ENCODE data around the gene MAGI2. TPM values are rescaled to one million over a fixed set of nuclear protein-coding genes. Genes with fewer than 3 reads are reported as not detected.

MAGI2 gene
- total RNA-seq, 1 experiment from 2014 or later: 0.07 TPM

DNA sequence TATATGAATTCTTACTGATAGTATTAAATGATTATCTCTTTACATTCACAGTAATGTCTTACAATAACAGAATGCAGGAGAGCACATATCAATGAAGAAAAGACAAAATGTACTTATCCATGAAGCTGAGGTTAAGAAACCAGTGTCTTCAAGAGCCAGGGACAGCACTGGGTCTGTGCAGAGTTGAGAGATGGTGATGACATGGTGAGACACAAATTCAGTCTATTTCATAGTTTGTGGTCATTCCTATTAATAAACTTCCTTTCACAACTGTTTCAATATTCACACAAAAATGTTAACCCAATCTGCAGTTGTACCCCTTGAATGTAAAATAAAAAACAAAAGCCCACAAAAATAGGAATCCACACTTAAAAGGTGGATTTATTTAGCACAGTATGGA lies 5.3 kb upstream of the MAGI2 start:
- BruUV-seq (replicated peaks): no TSS peak
- POLR2A ChIA-PET: no interaction called here
- no peak for DNase-seq (ENCODE audit: unreplicated experiment)
- H3K36me3 Mint-ChIP-seq (ENCODE audit: insufficient read depth, unreplicated experiment): no peaks in the 10 kb centered on the region
- H3K27ac Mint-ChIP-seq (ENCODE audit: low read depth, unreplicated experiment): no peak overlapping the region
- peaks cover 63% of the 10 kb centered on the region for H3K27me3 Mint-ChIP-seq (ENCODE audit: insufficient read depth, unreplicated experiment)
- no peaks in the 10 kb centered on the region for H3K9me3 Mint-ChIP-seq (ENCODE audit: unreplicated experiment)
- TF ChIP-seq, protein P1, sequence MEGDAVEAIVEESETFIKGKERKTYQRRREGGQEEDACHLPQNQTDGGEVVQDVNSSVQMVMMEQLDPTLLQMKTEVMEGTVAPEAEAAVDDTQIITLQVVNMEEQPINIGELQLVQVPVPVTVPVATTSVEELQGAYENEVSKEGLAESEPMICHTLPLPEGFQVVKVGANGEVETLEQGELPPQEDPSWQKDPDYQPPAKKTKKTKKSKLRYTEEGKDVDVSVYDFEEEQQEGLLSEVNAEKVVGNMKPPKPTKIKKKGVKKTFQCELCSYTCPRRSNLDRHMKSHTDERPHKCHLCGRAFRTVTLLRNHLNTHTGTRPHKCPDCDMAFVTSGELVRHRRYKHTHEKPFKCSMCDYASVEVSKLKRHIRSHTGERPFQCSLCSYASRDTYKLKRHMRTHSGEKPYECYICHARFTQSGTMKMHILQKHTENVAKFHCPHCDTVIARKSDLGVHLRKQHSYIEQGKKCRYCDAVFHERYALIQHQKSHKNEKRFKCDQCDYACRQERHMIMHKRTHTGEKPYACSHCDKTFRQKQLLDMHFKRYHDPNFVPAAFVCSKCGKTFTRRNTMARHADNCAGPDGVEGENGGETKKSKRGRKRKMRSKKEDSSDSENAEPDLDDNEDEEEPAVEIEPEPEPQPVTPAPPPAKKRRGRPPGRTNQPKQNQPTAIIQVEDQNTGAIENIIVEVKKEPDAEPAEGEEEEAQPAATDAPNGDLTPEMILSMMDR (IDR thresholded peaks at IDR 0.05; ENCODE audit: unreplicated experiment): no peak
- intact Hi-C loops (cut with micrococcal nuclease): no loop called here
- CTCF ChIA-PET: no interaction called here
- H3K4me3 Mint-ChIP-seq (ENCODE audit: unreplicated experiment): no peak overlapping the region
- peaks cover 6% of the 10 kb centered on the region for H3K4me1 Mint-ChIP-seq (ENCODE audit: insufficient read depth, unreplicated experiment)

DNA sequence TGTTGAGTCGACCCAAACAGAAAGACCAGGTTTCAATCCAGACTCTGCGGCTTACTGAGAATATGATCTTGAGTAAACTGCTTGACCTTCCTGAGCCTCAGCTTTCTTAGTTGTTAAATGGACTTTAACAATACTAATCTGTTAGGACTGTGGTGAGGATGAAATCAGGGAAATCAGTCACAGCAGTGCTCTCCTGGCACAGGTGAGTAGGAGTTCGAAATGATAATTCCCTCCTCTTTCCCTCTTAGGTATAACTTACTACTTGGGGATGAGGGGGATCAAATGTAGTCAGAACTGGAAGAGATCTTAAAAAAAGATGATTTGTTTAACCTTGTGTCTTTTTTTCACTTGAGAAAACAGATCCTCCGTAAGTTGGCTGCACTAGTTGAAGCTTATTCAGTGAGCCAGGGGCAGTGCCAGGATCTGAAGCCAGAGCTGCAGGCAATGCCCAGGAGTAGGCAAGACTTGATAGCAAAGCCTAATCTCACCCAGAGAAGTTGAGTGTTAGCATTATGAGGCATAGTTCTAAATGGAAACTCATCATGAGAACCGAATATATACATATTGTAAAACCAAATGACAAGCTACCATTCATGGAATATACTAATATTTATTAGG lies 1.8 kb upstream of the MAGI2 start:
- no peaks in the 10 kb centered on the region for H3K9me3 Mint-ChIP-seq (ENCODE audit: unreplicated experiment)
- BruUV-seq (replicated peaks): no TSS peak
- CTCF ChIA-PET: interaction anchor here (0.6 kb wide), 1 partner anchor 259 kb away, joined by 3 read pairs; no protein-coding TSS in a partner anchor
- TF ChIP-seq, protein P1 (IDR thresholded peaks at IDR 0.05; ENCODE audit: unreplicated experiment): no peak
- H3K4me3 Mint-ChIP-seq (ENCODE audit: unreplicated experiment): no peak overlapping the region
- no peaks in the 10 kb centered on the region for H3K36me3 Mint-ChIP-seq (ENCODE audit: insufficient read depth, unreplicated experiment)
- H3K4me1 Mint-ChIP-seq (ENCODE audit: insufficient read depth, unreplicated experiment): peaks cover 6% of the 10 kb centered on the region
- POLR2A ChIA-PET: no interaction called here
- H3K27me3 Mint-ChIP-seq (ENCODE audit: insufficient read depth, unreplicated experiment): peaks cover 87% of the 10 kb centered on the region
- intact Hi-C loops (cut with micrococcal nuclease): no loop called here
- no peak for DNase-seq (ENCODE audit: unreplicated experiment)
- no peak overlapping the region for H3K27ac Mint-ChIP-seq (ENCODE audit: low read depth, unreplicated experiment)

GRCh38 chr7:79454361-79454960 lies 994 bp upstream of the MAGI2 start:
- intact Hi-C loops (cut with micrococcal nuclease): no loop called here
- TF ChIP-seq, protein P1 (IDR thresholded peaks at IDR 0.05; ENCODE audit: unreplicated experiment): no peak
- H3K36me3 Mint-ChIP-seq (ENCODE audit: insufficient read depth, unreplicated experiment): no peaks in the 10 kb centered on the region
- no peak overlapping the region for H3K4me3 Mint-ChIP-seq (ENCODE audit: unreplicated experiment)
- POLR2A ChIA-PET: no interaction called here
- no peak for DNase-seq (ENCODE audit: unreplicated experiment)
- no peaks in the 10 kb centered on the region for H3K9me3 Mint-ChIP-seq (ENCODE audit: unreplicated experiment)
- CTCF ChIA-PET: no interaction called here
- no peak overlapping the region for H3K27ac Mint-ChIP-seq (ENCODE audit: low read depth, unreplicated experiment)
- BruUV-seq (replicated peaks): no TSS peak
- H3K27me3 Mint-ChIP-seq (ENCODE audit: insufficient read depth, unreplicated experiment): peaks cover 83% of the 10 kb centered on the region
- H3K4me1 Mint-ChIP-seq (ENCODE audit: insufficient read depth, unreplicated experiment): peaks cover 6% of the 10 kb centered on the region

DNA sequence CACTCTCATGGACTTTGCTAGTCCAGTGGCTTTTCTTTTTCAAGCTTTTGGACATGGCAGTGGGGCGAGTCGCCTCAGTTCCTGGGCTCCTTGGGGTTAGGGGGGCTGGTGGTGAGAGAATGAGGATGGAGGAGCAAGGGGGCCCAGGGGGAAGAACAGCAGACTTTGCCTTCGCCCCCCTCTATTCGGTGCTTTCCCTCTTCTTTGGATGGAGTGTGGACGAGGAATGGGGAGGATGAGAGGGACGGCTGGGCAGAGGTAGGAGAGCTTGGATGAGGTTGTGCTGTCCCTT lies 255 bp downstream of the MAGI2 start:
- H3K9me3 Mint-ChIP-seq (ENCODE audit: unreplicated experiment): no peaks in the 10 kb centered on the region
- CTCF ChIA-PET: no interaction called here
- H3K36me3 Mint-ChIP-seq (ENCODE audit: insufficient read depth, unreplicated experiment): no peaks in the 10 kb centered on the region
- H3K27ac Mint-ChIP-seq (ENCODE audit: low read depth, unreplicated experiment): no peak overlapping the region
- intact Hi-C loops (cut with micrococcal nuclease): no loop called here
- peaks cover 81% of the 10 kb centered on the region for H3K27me3 Mint-ChIP-seq (ENCODE audit: insufficient read depth, unreplicated experiment)
- TF ChIP-seq, protein P1 (IDR thresholded peaks at IDR 0.05; ENCODE audit: unreplicated experiment): no peak
- POLR2A ChIA-PET: no interaction called here
- DNase-seq (ENCODE audit: unreplicated experiment): no peak
- peaks cover 6% of the 10 kb centered on the region for H3K4me1 Mint-ChIP-seq (ENCODE audit: insufficient read depth, unreplicated experiment)
- no peak overlapping the region for H3K4me3 Mint-ChIP-seq (ENCODE audit: unreplicated experiment)
- BruUV-seq (replicated peaks): no TSS peak

Measured in MCF 10A (cell line).